ENCODE data around the gene AIPL1.

Gene AIPL1

GRCh38 chr17:6465206-6466003, 30.5 kb upstream of the AIPL1 start:
- DNase-seq = no peak

GRCh38 chr17:6464446-6465041, 29.6 kb upstream of the AIPL1 start:
- DNase-seq = no peak

GRCh38 chr17:6463616-6464445, 28.9 kb upstream of the AIPL1 start:
- DNase-seq = no peak

- DNase-seq = no peak
These were observed 27.8 kb upstream of the AIPL1 start for GRCh38 chr17:6462692-6463091.

GRCh38 chr17:6461792-6462524, 27.0 kb upstream of the AIPL1 start:
- no peak for DNase-seq

- DNase-seq = no peak
These were observed 26.3 kb upstream of the AIPL1 start for GRCh38 chr17:6461246-6461645.

- no peak for DNase-seq
These were observed 25.7 kb upstream of the AIPL1 start for GRCh38 chr17:6460531-6461161.

GRCh38 chr17:6458460-6458950, 23.6 kb upstream of the AIPL1 start:
- DNase-seq = no peak

- DNase-seq = no peak
These were observed 23.0 kb upstream of the AIPL1 start for GRCh38 chr17:6457688-6458459.

- DNase-seq = no peak
These were observed 22.2 kb upstream of the AIPL1 start for GRCh38 chr17:6456914-6457687.

GRCh38 chr17:6456321-6456720, 21.4 kb upstream of the AIPL1 start:
- DNase-seq = no peak

- peak; percentile 38 for DNase-seq
These were observed 20.4 kb upstream of the AIPL1 start for GRCh38 chr17:6455321-6455705.

- no peak for DNase-seq
These were observed 19.8 kb upstream of the AIPL1 start for GRCh38 chr17:6454495-6455320.

- DNase-seq = no peak
These were observed 18.5 kb upstream of the AIPL1 start for GRCh38 chr17:6453279-6454024.

- no peak for DNase-seq
These were observed 17.7 kb upstream of the AIPL1 start for GRCh38 chr17:6452471-6453266.

- DNase-seq = no peak
These were observed 16.3 kb upstream of the AIPL1 start for GRCh38 chr17:6450926-6451832.

- DNase-seq = no peak
These were observed 14.4 kb upstream of the AIPL1 start for GRCh38 chr17:6449307-6449706.
